UCSD-AML1 (cell line): Measurements from ENCODE around the gene GOLGA6L7.
"Not testable (repeated sequence)": the region's sequence is repeated elsewhere in the genome, so short reads cannot be mapped to it uniquely, and the experiment has no call there.

Experiments used
- DNase-seq: peaks from one replicate; lab custom pipeline; 2025; ENCODE audit not compliant: unreplicated experiment; lab: John Stamatoyannopoulos, UW

The GOLGA6L7 gene

GRCh38 chr15:28885128-28885629 is 36.7 kb upstream of the GOLGA6L7 start:
- DNase-seq: no peak

GRCh38 chr15:28884151-28884940 is 35.9 kb upstream of the GOLGA6L7 start:
- no peak for DNase-seq

GRCh38 chr15:28881600-28881999 is 33.2 kb upstream of the GOLGA6L7 start:
- no peak for DNase-seq

GRCh38 chr15:28881170-28881569 is 32.7 kb upstream of the GOLGA6L7 start:
- DNase-seq: no peak

- no peak for DNase-seq
Measured at GRCh38 chr15:28880680-28881079, 32.2 kb upstream of the GOLGA6L7 start.

- no peak for DNase-seq
Measured at GRCh38 chr15:28879551-28879950, 31.1 kb upstream of the GOLGA6L7 start.

- DNase-seq: no peak
Measured at GRCh38 chr15:28878209-28878608, 29.8 kb upstream of the GOLGA6L7 start.

GRCh38 chr15:28876845-28877185 is 28.4 kb upstream of the GOLGA6L7 start:
- DNase-seq: no peak

- no peak for DNase-seq
Measured at GRCh38 chr15:28876131-28876844, 27.8 kb upstream of the GOLGA6L7 start.

GRCh38 chr15:28875461-28876000 is 27.1 kb upstream of the GOLGA6L7 start:
- DNase-seq: no peak

- DNase-seq: no peak
Measured at GRCh38 chr15:28873585-28874190, 25.2 kb upstream of the GOLGA6L7 start.

- DNase-seq: no peak
Measured at GRCh38 chr15:28873006-28873405, 24.6 kb upstream of the GOLGA6L7 start.

- no peak for DNase-seq
Measured at GRCh38 chr15:28871168-28871567, 22.7 kb upstream of the GOLGA6L7 start.

GRCh38 chr15:28868744-28869345 is 20.4 kb upstream of the GOLGA6L7 start:
- no peak for DNase-seq

- DNase-seq: not testable (repeated sequence)
Measured at GRCh38 chr15:28861589-28862293, 13.3 kb upstream of the GOLGA6L7 start.

GRCh38 chr15:28861031-28861534 is 12.6 kb upstream of the GOLGA6L7 start:
- no peak for DNase-seq

GRCh38 chr15:28854578-28854977 is 6.1 kb upstream of the GOLGA6L7 start:
- not testable (repeated sequence) for DNase-seq

- DNase-seq: not testable (repeated sequence)
Measured at GRCh38 chr15:28853654-28854053, 5.2 kb upstream of the GOLGA6L7 start.

GRCh38 chr15:28849766-28850165 is 1.3 kb upstream of the GOLGA6L7 start:
- DNase-seq: not testable (repeated sequence)

- not testable (repeated sequence) for DNase-seq
Measured at GRCh38 chr15:28849271-28849670, 827 bp upstream of the GOLGA6L7 start.
